Esophagus muscularis mucosa (tissue), 4 donors: ENCODE measurements around the gene TOGARAM1. TPM values are rescaled to one million over a fixed set of nuclear protein-coding genes. Genes with fewer than 3 reads are reported as not detected.

Experiments used
- DNase-seq: peaks from one replicate; pipeline ENCODE4 v3.0.0-alpha.2; 2017; ENCODE audit errors: extremely low spot score
- H3K27ac ChIP-seq, 4 donors: fragments of 200-600 bp; sonication (generic); replicated peaks in 1 of 4; 1 replicate in 3 of 4; 2 replicates in 1 of 4; pipeline ENCODE4 v1.5.1; 2016 to 2019; ENCODE audit warnings: mild to moderate bottlenecking in 1 of 4
- H3K27me3 ChIP-seq, 4 donors: fragments of 200-600 bp; sonication (generic); one replicate each; pipeline versions ENCODE4 v1.5.1 to v1.6.0; 2016 to 2019
- H3K36me3 ChIP-seq, 4 donors: fragments of 200-600 bp; sonication (generic); one replicate each; pipeline ENCODE4 v1.5.1; 2016 to 2019
- H3K4me1 ChIP-seq, 4 donors: fragments of 200-600 bp; sonication (generic); one replicate each; pipeline ENCODE4 v1.5.1; 2016 to 2019
- H3K4me3 ChIP-seq, 4 donors: fragments of 200-600 bp; sonication (generic); 1 replicate in 2 of 4; 2 replicates in 2 of 4; pipeline ENCODE4 v1.5.1; 2016 to 2019; ENCODE audit warnings: mild to moderate bottlenecking in 4 of 4, moderate library complexity in 1 of 4
- H3K9me3 ChIP-seq, 4 donors: fragments of 200-600 bp; sonication (generic); 1 replicate in 3 of 4; 2 replicates in 1 of 4; pipeline ENCODE4 v1.5.1; 2016 to 2019
- CTCF ChIP-seq, 3 experiments: fragments of 200-600 bp in 2 of 3; fragments of 450-650 bp in 1 of 3; sonication (generic) in 2 of 3; IDR thresholded peaks; one replicate each; pipeline ENCODE4 v1.5.1; 2017 to 2019; ENCODE audit warnings: antibody characterized with exemption in 3 of 3, mild to moderate bottlenecking in 2 of 3, moderate library complexity in 1 of 3
- EP300 ChIP-seq: sonication (generic); formaldehyde crosslinking; IDR thresholded peaks from one replicate; pipeline ENCODE4 v1.6.1; 2017; ENCODE audit warnings: antibody characterized with exemption
- POLR2A ChIP-seq: fragments of 450-650 bp; IDR thresholded peaks from one replicate; pipeline ENCODE4 v1.6.1; 2017; ENCODE audit warnings: antibody characterized with exemption, moderate library complexity, mild to moderate bottlenecking, low read depth
- POLR2AphosphoS5 ChIP-seq, 2 donors: sonication (generic); formaldehyde crosslinking; IDR thresholded peaks; one replicate each; pipeline ENCODE4 v1.6.1; 2017; ENCODE audit warnings: antibody characterized with exemption in 2 of 2
- WGBS: methylation state at CpG from one replicate; pipeline ENCODE4 v1.1.5; 2018; 5-methylcytosine and 5-hydroxymethylcytosine counted together
- intact Hi-C: fragments of 100-400 bp; cut with DNase I; formaldehyde crosslinking; loops from one replicate; pipeline ENCODE4 v1.15.1; 2023
- total RNA-seq, 4 donors: library from RNA; depleted of rRNA; stranded (reverse); fragments of >200 nt; gene quantifications; one replicate each; pipeline versions ENCODE4 v1.1.0 to v1.2.1, GENCODE V29; 2016

TOGARAM1 gene
- total RNA-seq, 4 donors from 2014 or later, result 11.8 to 17.9 (median 14.9) TPM

- Histone ChIP-seq H3K9me3 (no peaks in the 10 kb centered on the region), H3K4me3 (no peak overlapping the region), H3K4me1 (no peaks in the 10 kb centered on the region), H3K36me3 (peaks cover 5 to 79% (median 56%) of the 10 kb centered on the region in 4 donors), H3K27ac (no peak overlapping the region), H3K27me3 (no peaks in the 10 kb centered on the region)
- TF ChIP-seq POLR2A (no peak), POLR2AphosphoS5 (IDR thresholded peaks at IDR 0.05) (no peak)
- no peak for DNase-seq
- intact Hi-C loops, result no loop called here
Measured at GRCh38 chr14:45051180-45051579, 89.2 kb downstream of the TOGARAM1 start.

- WGBS, result 97% methylated on average over 4 of the region's 4 CpGs
Measured at GRCh38 chr14:45051896-45052295, 89.9 kb downstream of the TOGARAM1 start.

GRCh38 chr14:45057349-45057748 lies 95.4 kb downstream of the TOGARAM1 start:
- H3K4me3 ChIP-seq, result no peak overlapping the region
- H3K9me3 ChIP-seq, result peaks cover 0 to 7% (median 0%) of the 10 kb centered on the region in 4 donors
- H3K36me3 ChIP-seq, result peaks cover 0 to 31% (median 28%) of the 10 kb centered on the region in 4 donors
- no peak overlapping the region for H3K27ac ChIP-seq
- H3K27me3 ChIP-seq, result no peaks in the 10 kb centered on the region
- intact Hi-C loops, result no loop called here
- DNase-seq, result no peak
- H3K4me1 ChIP-seq, result no peaks in the 10 kb centered on the region
- TF ChIP-seq EP300, result no peak
- TF ChIP-seq POLR2AphosphoS5 (IDR thresholded peaks at IDR 0.05), result no peak
- TF ChIP-seq POLR2A, result no peak
- TF ChIP-seq CTCF (IDR thresholded peaks at IDR 0.05), result no peak
- WGBS, result 93% methylated on average over 2 of the region's 2 CpGs

More at GRCh38 chr14:45051896-45052295, 89.9 kb downstream of the TOGARAM1 start:
- Histone ChIP-seq H3K27me3 (no peaks in the 10 kb centered on the region), H3K27ac (no peak overlapping the region), H3K4me3 (no peak overlapping the region), H3K9me3 (peaks cover 0 to 7% (median 0%) of the 10 kb centered on the region in 4 donors), H3K36me3 (peaks cover 5 to 72% (median 49%) of the 10 kb centered on the region in 4 donors), H3K4me1 (no peaks in the 10 kb centered on the region)
- no peak for TF ChIP-seq POLR2A
- TF ChIP-seq CTCF (IDR thresholded peaks at IDR 0.05), result no peak
- no peak for TF ChIP-seq EP300
- TF ChIP-seq POLR2AphosphoS5 (IDR thresholded peaks at IDR 0.05), result no peak
- intact Hi-C loops, result no loop called here
- no peak for DNase-seq

GRCh38 chr14:45057881-45058364 lies 95.9 kb downstream of the TOGARAM1 start:
- no peaks in the 10 kb centered on the region for H3K27me3 ChIP-seq
- intact Hi-C loops, result no loop called here
- H3K27ac ChIP-seq, result no peak overlapping the region
- peaks cover 0 to 7% (median 0%) of the 10 kb centered on the region in 4 donors for H3K9me3 ChIP-seq
- H3K4me3 ChIP-seq, result no peak overlapping the region
- peaks cover 0 to 25% (median 24%) of the 10 kb centered on the region in 4 donors for H3K36me3 ChIP-seq
- no peaks in the 10 kb centered on the region for H3K4me1 ChIP-seq
- no peak for DNase-seq
- TF ChIP-seq POLR2A (no peak), POLR2AphosphoS5 (IDR thresholded peaks at IDR 0.05) (no peak), CTCF (IDR thresholded peaks at IDR 0.05) (no peak), EP300 (no peak)

GRCh38 chr14:45060551-45060950 lies 98.6 kb downstream of the TOGARAM1 start:
- H3K27ac ChIP-seq, result no peak overlapping the region
- intact Hi-C loops, result no loop called here
- H3K9me3 ChIP-seq, result peaks cover 0 to 7% (median 0%) of the 10 kb centered on the region in 4 donors
- H3K27me3 ChIP-seq, result no peaks in the 10 kb centered on the region
- peaks cover 2 to 7% (median 7%) of the 10 kb centered on the region in 4 donors for H3K4me1 ChIP-seq
- H3K4me3 ChIP-seq, result no peak overlapping the region
- no peak for TF ChIP-seq POLR2A
- no peak for TF ChIP-seq POLR2AphosphoS5 (IDR thresholded peaks at IDR 0.05)
- no peak for TF ChIP-seq EP300
- TF ChIP-seq CTCF (IDR thresholded peaks at IDR 0.05), result no peak
- no peak for DNase-seq
- peaks cover 0 to under 1% (median 0%) of the 10 kb centered on the region in 4 donors for H3K36me3 ChIP-seq
